GM19238 (cell line): Measurements from ENCODE around the gene PHLDA2.
A peak's percentile ranks its signal among the peaks of the same experiment; 100 is the strongest.

ENCODE experiments used
- DNase-seq: peaks from one replicate; pipeline ENCODE4 v3.0.0; 2011; ENCODE audit warnings: low spot score; ENCODE audit not compliant: insufficient read length

PHLDA2 gene

DNA sequence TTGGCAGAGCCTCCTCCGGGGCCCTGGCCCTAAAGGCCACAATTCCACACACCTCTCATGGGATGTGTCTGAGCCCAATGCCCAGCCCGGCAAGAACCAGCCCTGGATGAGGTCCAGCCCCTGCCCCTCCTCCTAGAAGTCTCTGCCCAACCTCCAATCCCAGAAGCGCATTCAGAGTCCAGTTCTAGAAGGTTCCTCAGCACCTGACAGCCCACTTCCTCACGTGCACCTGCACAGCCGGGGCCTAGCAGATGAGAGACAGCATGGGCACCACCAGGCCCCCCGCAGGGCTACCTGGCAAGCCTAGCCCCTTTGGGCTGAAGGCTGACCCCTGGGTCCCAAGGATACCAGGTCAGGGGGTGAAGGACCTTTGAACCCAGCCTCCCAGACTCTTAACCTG lies 32.2 kb downstream of the PHLDA2 start:
- DNase-seq = no peak

DNA sequence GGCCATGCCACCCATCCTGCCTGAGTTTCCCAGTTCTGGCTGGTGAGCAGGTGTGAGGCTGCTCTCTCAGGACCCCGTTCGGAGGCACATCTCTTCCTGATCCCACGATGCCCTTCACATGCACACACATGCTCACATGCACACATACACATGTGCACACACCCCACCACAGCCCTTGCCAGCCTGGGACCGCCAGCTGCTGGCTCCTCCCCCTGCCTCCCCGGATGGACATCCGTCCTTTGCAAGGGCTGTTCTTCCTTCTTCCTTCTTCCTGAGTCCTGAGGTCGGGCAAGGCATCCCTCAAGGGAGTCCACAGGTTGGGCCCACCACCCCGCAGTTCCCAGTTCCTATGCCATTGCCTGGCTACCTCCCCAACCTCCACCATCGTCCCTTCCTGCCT lies 33.2 kb downstream of the PHLDA2 start:
- DNase-seq = no peak

DNA sequence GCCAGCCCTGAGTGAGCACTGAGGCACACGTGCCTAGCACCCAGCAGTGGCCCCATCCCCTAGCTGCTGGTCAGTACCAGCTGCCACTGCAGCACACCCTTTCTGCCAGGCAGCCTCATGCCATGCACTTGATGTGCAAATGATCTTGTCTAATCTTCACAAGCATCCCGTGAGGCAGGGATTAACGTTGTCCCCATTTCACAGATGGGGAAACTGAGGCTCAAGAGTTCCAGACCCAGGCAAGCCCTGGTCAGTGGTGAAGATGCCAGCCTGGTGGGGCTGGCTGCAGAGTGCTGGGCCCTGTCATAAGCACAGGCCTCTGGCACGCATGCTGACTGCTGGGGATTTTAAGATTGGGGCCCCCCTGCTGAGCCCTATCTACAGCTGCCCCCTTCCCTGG lies 35.3 kb downstream of the PHLDA2 start:
- DNase-seq = no peak

DNA sequence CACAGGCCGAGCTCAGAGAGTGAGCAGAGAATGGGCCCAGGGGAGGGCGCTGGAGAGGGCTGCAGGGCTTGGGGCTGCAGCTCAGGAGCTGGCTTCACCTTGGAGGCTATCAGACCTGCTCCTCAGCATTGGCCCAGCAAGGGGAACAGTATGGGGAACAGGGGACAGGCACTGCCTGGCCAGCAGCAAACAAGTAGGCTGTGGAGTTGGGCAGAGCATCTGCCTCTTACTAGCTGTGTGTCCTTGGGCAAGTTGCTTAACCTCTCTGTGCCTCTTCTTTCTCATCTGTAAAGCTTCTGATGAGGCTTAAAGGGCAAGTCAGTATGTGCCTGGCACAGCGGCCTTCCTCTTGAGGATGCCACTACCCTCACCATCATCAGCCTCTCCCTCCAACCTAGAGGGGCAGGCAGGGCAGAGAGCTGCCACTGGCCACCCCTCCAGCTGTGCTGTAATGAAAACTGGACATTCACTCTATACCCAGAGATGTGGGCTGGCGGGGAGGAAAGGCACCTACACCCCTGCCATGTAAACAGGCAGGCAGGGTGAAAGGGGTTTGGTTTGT lies 36.2 kb downstream of the PHLDA2 start:
- DNase-seq = no peak

DNA sequence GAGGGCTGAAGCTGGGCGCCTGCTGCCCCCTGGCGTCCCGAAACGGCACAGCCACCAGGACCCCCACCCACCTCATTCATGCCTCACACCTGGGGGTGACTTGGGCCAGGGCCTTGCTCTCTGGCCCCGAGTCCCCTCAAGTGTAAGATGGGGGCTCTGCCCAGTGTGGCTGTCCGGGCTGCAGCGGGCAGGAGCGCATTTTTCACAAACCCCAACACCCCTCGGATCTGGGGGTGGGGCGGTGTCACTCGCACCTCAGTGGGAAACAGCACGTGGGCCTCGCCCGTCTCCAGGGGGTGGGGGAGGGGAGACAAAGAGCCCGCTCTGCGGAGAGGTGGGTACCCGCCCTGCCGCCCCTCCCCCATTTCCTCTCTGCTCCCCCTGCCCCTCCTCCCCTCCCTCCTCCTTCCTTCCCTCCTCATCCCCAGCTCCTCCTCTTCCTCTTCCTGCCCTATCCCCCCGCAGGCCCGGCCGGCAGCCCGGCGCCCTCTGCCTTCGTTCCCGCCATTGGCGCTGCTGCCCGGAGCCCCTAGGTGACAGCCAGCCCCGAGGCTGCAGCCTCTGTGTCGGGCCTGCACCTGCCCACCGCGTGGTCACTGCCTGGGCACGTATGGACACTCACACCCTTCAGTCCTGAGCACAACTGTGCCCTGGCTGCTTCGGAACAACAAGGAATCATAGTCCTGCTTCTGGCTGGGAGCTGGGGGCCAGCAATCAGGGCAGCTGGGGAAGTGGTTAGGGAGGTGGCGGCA lies 36.8 kb downstream of the PHLDA2 start:
- peak; percentile 70 for DNase-seq

DNA sequence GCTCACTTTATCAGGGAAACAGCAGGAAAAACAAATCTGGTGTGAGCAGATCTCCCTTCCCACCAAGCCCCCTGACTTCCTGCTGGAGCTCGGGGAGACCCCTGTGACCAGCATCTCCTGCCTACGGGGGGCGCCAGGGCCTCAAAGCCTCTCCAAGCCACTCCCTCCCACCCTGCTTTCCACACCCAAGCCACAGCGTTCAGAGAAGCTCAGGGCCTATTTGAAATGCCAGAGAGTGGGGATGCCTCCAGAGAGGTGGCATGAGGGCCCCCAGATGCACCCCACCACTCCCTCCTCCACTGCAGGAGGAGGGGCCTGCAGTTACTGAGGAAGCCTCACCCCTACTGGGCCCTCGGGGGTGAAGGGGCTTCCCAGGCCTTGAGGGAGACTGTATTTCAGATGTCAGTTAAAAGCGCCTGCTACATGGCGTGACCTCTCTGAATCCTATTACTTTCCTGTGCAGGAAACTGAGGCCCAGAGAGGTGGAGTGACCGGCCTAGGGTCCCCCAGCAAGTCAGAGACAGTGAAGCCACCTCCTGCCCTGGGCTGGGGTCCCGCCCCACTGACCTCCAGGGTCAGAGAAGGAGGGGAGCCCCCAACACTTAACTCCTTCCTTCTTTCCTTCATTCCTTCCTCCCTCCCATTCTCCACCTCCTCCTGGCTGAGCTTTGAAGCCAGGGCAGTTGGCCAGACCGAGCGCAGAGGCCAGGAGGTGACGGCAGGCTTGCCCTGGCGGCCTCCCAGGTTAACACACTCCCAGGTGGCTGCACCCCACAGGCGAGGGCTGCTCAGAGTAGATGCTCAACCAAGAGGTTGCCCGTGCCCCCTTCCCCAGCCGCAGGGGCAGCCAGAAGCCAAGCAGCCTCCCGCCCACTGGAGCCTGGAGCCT lies 37.6 kb downstream of the PHLDA2 start:
- no peak for DNase-seq

DNA sequence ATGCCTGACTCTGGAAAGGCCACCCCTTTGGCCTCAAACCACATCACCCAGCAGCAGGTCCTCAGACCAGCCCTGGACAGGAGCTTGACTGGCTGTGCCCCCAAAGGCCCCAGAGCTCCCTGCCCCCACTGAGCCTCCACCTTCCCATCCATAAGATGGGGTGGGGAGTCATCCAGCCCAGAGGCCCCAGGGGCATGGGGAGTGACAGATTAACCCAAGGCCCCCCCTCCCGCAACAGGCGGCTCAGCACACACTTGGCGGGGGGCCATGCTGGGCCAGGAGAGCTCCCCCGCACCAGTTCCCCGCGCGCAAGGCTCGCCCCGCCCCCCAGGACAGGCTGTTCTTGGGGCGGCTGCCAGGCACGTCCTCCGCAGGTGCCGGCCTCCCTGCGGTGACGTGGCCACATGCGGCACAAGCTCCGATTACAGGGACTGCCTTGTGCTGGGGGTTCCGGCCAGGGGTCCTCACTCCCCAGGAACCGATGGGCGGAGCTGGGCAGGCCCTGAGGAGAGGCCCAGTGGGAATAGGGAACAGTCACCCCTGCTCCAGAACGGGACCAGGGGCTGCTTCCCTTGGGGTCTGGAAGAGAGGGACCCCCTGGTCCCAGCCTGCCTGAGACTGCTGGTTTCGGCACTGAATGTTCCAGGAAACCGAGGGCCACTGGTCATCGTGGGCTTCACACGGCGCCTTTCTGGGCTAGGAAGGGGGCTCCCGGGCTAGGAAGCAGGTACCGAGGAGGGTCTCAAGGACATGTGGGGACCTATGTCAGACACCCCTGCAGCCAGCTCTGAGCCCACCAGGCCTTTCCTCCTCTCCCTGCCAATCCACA lies 38.5 kb downstream of the PHLDA2 start:
- no peak for DNase-seq

DNA sequence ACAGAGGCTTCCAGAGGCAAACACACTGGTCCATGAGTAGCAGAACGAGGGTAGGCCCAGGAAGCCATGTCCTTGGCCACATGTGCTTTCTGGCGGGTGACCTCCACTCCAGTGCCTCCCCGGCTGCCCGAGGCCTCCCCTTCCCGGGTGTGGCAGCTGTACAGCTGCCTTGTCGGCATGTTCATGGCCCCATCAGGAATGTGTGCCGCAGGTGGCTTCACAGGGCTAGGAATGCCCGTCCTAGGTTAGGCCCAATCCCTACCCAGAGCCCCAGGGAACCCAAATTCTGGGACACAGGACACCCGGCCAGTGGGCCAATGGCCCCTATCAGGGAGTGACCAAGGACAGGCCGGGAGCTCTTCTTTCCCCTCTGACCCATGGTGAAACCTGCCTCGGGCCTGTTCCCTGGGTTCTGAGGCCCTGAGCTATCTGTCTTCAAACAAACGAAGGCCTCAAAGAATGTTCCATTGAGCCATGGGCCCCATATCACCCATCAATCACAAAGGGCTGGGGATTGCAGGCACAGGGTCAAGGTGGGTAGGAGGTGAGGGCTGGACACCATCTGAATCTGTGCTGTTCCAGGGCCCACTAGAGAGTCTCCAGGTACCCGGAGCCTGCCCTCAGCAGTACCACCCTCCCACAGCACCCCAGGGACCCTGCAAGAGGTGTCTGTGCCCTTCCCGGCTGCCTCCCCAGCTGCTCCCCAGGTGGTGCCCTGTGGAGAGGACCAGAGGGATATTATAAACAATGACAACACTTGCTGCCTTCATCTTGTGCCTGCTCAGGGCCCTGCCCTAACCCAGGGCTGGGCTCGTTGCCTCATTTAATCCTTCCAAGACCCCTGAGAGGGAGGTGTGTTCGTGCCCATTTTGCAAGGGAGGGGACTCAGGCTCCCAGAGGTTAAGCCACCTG lies 39.6 kb downstream of the PHLDA2 start:
- DNase-seq = no peak

DNA sequence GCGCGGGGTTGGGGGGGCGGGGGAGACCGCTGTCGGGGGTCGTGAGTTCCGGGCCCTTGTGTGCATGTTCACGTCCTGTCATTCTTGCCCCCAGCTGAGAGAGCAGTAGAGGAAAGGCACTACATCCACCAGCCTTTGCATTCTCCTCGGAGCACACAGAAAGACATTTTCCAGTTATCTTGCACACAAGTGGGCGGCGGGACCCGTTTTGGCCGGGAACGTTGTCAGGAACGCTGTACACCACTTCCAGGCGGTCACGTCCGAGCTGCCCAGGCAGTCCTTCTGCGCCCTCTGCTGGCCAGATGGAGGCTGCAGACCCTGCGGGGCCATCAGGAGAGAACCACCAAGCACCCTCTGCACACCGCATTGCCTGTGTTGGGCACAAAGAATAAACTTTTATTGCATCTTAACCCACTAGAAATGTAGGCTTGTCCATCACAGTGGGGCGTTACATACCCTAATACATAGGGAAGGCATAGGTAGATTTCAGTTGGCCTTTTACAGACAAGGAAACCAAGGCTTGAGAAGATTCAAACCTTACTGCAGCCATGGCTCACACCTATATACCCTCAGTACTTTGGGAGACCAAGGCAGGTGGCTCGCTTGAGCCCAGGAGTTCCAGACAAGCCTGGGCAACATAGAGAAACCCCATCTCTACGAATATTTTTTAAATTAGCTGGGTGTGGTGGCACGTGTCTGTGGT lies 40.8 kb downstream of the PHLDA2 start:
- DNase-seq = peak; percentile 80

DNA sequence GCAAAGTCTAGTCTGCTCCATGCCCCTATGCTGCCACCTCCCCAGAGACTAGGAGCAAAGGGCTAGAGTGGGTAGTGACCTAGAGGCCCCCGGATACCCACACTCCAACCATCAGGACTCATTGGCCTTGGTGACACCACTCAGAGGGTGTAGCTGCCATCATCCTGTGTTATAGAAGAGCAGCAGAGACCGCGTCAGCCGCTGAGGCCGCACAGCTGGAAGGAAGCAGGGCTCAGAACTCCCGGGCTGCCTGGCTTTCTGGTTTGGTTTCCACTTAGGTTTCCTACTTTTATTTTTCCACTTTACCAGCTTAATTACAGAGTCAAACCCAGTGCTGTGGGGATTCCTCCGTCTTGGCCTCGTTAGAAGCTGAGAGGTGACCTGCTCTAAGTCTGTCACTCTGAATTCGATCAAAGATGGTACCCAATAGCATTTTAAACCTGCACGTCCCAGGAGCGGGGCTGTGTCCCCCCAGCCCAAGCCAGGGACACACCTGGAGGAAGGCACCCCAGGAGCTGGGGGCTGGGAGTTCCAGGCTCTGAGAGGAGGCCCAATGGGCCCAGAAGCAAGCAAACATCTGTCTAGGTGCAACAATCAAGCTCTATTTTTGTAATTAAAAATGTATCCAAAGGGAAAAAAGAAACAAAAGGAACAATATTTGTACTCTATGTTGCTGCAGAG lies 41.6 kb downstream of the PHLDA2 start:
- DNase-seq = no peak

DNA sequence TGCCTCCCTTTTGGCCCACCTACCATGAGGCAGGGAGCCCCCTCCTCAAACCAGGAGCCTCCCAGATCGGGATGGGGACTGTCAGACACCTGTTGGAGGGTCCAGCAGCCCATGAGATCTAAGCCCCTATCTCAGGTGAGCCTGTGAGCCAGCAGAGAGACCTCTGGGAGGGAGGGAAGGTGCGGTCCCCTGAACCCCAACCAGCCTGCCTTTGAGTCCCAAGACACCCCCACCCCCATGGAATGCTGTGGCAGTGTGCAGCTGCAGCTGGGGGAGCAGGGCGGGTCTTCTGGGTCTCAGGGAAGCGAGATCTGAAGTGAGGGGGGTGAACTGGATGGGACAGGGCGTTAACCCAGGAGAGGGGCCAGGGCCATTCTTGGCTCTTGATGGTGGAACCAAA lies 42.3 kb downstream of the PHLDA2 start:
- DNase-seq = no peak

DNA sequence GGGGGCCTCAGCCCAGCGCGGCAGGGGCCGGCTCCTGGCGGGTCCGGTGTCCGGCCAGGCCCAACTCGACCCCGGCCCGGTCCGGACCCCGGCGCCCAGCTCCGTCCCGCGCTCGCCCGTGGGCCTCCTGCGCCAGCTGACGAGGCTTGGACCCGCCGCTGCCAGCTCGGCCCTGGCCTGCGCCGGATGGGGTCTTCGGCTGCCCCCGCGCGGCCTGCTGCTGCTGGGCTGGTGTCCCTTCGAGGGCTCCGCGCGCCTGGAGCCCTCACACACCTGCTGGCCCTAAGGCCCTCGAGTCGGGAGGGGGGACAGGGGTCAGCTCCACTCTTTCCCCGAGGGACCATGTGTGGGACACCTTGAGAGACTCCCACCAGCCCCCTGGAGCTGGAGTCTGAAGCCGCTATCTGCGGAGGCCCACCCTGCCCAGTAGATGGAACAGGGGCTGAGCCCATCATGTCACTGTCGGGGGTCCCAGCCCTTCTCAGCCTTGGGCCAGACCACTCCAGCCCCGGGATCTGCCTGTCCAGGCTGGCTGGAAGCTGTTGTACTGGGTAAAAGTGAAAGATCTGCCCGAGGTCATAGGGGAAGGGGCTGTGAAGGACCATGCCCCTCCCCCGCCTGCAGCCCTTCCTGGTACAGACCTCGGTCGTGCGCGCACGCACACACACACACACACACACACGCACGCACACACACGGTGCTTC lies 42.9 kb downstream of the PHLDA2 start:
- no peak for DNase-seq

DNA sequence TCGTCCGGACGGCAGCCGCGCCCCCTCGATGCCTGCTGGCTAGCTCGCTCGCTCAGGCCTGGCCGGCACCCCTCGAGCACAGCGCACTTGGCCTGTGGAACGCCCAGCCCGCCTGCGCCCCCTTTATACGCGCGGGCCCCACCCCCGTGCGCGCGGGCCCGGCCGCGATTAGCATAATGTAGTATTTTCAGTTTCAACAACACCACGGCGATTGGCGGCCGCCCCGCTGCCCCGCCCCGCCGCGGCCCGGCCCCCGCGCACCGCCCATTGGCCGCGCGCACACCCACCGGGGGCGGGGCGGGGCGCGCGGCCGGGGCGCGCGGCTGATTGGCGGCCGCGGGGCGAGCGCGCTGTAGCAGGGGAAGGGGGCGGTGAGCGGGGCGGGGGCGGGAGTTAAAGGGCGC lies 43.5 kb downstream of the PHLDA2 start, which contains the start of gene CDKN1C:
TSS of gene CDKN1C (minus strand) at position 98 of the 404 bp plus-strand sequence. CDS start 319 bp downstream, outside the sequence.
- DNase-seq = peak; percentile 92

DNA sequence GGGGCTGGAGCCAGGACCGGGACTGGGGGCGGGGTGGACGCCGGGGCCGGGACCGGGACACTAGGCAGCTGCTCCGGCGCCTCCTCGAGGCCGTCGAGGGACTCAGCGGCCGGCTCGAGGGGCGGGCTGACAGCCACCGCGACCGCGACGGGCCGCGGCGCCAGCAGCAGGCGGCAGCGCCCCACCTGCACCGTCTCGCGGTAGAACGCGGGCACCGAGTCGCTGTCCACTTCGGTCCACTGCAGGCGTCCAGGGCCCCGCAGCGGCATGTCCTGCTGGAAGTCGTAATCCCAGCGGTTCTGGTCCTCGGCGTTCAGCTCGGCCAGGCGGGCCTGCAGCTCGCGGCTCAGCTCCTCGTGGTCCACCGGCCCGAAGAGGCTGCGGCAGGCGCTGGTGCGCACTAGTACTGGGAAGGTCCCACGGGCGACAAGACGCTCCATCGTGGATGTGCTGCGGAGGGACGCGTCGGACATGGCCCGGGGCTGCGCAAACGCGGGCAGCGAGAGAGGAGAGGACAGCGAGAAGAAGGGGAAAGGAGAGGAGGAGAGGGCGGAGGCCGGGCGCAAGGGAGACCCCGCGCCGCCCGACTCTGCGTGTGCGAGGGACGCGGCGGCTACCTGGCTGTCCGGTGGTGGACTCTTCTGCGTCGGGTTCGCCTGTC lies 44.1 kb downstream of the PHLDA2 start:
- DNase-seq = peak; percentile 47

DNA sequence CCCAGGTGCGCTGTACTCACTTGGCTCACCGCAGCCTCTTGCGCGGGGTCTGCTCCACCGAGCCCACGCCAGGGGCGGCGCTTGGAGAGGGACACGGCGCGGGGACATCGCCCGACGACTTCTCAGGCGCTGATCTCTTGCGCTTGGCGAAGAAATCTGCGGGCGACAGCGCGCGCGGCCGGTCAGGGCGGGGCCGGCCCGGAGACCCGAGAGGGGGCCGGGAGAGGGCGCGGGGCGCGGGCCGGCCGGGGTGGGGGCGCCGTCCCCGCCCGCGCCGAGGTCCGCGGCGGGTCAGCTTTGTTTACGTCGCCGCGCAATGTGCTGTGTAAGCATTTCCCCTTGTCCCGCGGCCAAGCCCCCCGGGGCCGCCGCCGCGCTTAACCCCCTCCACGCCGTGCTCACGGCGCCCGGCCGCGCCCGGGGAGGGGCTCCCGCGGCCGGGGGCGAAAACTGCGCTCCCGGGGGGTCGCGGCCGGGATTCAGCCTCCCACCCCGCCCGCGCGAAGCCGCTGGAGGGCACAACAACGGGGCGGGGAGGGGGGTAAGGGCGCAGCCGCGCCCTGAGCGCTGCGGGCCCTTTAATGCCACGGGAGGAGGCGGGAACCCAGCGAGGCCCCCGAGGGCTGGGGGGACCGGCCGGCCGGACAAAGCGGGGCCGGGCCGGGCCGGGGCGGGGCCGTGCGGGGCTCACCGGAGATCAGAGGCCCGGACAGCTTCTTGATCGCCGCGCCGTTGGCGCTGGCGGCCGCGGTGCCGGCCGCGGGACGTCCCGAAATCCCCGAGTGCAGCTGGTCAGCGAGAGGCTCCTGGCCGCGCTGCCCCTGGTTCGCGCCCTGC lies 45.0 kb downstream of the PHLDA2 start:
- DNase-seq = no peak

DNA sequence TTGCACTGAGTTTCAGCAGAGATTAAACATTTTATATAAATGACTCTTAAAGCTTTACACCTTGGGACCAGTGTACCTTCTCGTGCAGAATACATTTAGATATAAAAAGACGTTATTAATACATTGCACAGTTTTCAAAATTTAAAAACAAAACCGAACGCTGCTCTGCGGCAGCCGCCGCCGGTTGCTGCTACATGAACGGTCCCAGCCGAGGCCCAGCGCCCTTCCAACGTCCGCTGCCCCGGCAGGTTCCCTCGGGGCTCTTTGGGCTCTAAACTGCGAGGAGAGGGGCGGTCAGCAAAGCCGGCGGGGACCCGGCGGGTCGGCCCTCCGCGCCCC lies 45.6 kb downstream of the PHLDA2 start:
- no peak for DNase-seq
